HEK293 (cell line): ENCODE results near the gene ZBTB20.

Experiments
- CTCF ChIA-PET: fragments of 350-600 bp; formaldehyde crosslinking; extraction: SDS; loops from one replicate; lab custom pipeline; 2021; ENCODE audit warnings: antibody characterized with exemption; lab: Yijun Ruan, JAX
- POLR2A ChIA-PET: fragments of 300-600 bp; formaldehyde crosslinking; extraction: SDS; loops from one replicate; lab custom pipeline; 2020; ENCODE audit warnings: antibody characterized with exemption, inconsistent platforms; lab: Yijun Ruan, JAX
- H3K27ac ChIP-seq: fragments of 200-500 bp; sonication (Bioruptor generic); 2 replicates; pipeline ENCODE4 v1.5.1; 2014; ENCODE audit warnings: low read depth, low read length, control low read depth, inconsistent platforms; ENCODE audit errors: extremely low read depth
- H3K36me3 ChIP-seq, 2 experiments: fragments of 200-500 bp in 1 of 2; sonication (Bioruptor generic) in 1 of 2; 1 replicate in 1 of 2; 2 replicates in 1 of 2; pipeline ENCODE4 v1.5.1; 2014 to 2017; ENCODE audit warnings: inconsistent platforms in 2 of 2, low read length in 2 of 2; ENCODE audit not compliant: control insufficient read depth in 2 of 2, insufficient read depth in 1 of 2
- H3K4me1 ChIP-seq: fragments of 200-500 bp; sonication (Bioruptor generic); 2 replicates; pipeline ENCODE4 v1.5.1; 2014; ENCODE audit warnings: mild to moderate bottlenecking, low read length, inconsistent platforms; ENCODE audit not compliant: control insufficient read depth, insufficient read depth
- H3K4me3 ChIP-seq: 2 replicates; pipeline ENCODE4 v1.5.1; 2011; ENCODE audit warnings: low read depth, mild to moderate bottlenecking, control low read depth, low read length, moderate library complexity
- H3K9me3 ChIP-seq: fragments of 200-500 bp; sonication (Bioruptor generic); 2 replicates; pipeline ENCODE4 v1.5.1; 2014; ENCODE audit warnings: low read depth, low read length, inconsistent platforms; ENCODE audit not compliant: control insufficient read depth, insufficient read depth
- BCL11B ChIP-seq: fragments of 450-650 bp; formaldehyde crosslinking; IDR thresholded peaks from 2 replicates; pipeline ENCODE4 v1.5.1; 2016; ENCODE audit warnings: low read depth, missing biosample characterization, missing genetic modification characterization
- HIC1 ChIP-seq: fragments of 450-650 bp; formaldehyde crosslinking; IDR thresholded peaks from 2 replicates; pipeline ENCODE4 v1.5.1; 2016; ENCODE audit warnings: missing biosample characterization, missing genetic modification characterization
- REPIN1 ChIP-seq: fragments of 450-650 bp; formaldehyde crosslinking; IDR thresholded peaks from 2 replicates; pipeline ENCODE4 v1.5.1; 2017; ENCODE audit warnings: missing biosample characterization, missing genetic modification characterization, low read depth
- YY2 ChIP-seq: fragments of 450-650 bp; formaldehyde crosslinking; IDR thresholded peaks from 2 replicates; pipeline ENCODE4 v1.5.1; 2016; ENCODE audit warnings: missing biosample characterization, missing genetic modification characterization
- ZNF174 ChIP-seq: fragments of 450-650 bp; formaldehyde crosslinking; IDR thresholded peaks from 2 replicates; pipeline ENCODE4 v1.5.0; 2017; ENCODE audit warnings: missing biosample characterization, mild to moderate bottlenecking, missing genetic modification characterization
- ZNF2 ChIP-seq: fragments of 450-650 bp; formaldehyde crosslinking; IDR thresholded peaks from 2 replicates; pipeline ENCODE4 v1.5.1; 2016; ENCODE audit warnings: missing biosample characterization, missing genetic modification characterization
- ZNF514 ChIP-seq: fragments of 450-650 bp; formaldehyde crosslinking; IDR thresholded peaks from 2 replicates; pipeline ENCODE4 v1.5.1; 2016; ENCODE audit warnings: missing biosample characterization, missing genetic modification characterization
- ZNF560 ChIP-seq: fragments of 450-650 bp; formaldehyde crosslinking; IDR thresholded peaks from 2 replicates; pipeline ENCODE4 v1.5.1; 2017; ENCODE audit warnings: missing biosample characterization, missing genetic modification characterization, borderline replicate concordance
- ZNF777 ChIP-seq: fragments of 450-650 bp; formaldehyde crosslinking; IDR thresholded peaks from 2 replicates; pipeline ENCODE4 v1.5.1; 2017; ENCODE audit warnings: missing biosample characterization, missing genetic modification characterization, borderline replicate concordance
- ZSCAN23 ChIP-seq: fragments of 450-650 bp; formaldehyde crosslinking; IDR thresholded peaks from 2 replicates; pipeline ENCODE4 v1.5.1; 2016; ENCODE audit warnings: missing biosample characterization, missing genetic modification characterization
- TF ChIP-seq, protein P1 (sequence below): fragments of 450-650 bp; formaldehyde crosslinking; IDR thresholded peaks from 2 replicates; pipeline ENCODE4 v1.5.1; 2016; ENCODE audit warnings: missing biosample characterization, missing genetic modification characterization, borderline replicate concordance
- TF ChIP-seq, protein P2 (sequence below): fragments of 450-650 bp; formaldehyde crosslinking; conservative IDR thresholded peaks from 2 replicates; pipeline ENCODE4 v1.5.1; 2016; ENCODE audit warnings: low read depth, missing biosample characterization, missing genetic modification characterization

ZBTB20 gene

DNA sequence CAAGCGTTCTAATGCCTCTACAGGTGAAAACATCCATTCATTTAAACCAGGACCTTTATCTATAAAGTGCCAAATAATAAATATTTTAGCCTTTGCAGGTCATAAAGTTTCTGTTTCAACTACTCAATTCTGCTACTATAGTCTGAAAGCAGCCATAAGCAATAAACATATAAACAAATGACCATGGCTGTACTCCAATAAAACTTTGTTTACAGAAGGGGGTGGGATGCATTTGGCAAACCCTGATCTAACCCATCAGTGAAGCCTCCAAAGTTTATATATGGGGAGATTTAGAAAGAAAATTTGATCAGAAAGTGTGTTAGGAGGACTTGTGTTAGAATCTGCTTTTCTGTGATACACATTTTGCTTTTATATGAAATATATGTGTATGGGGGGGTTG, 161.3 kb downstream of the ZBTB20 start:
- no peaks in the 10 kb centered on the region for H3K36me3 ChIP-seq
- H3K27ac ChIP-seq, result no peak overlapping the region
- no peaks in the 10 kb centered on the region for H3K4me1 ChIP-seq
- ChIA-PET CTCF (interaction anchor here (0.7 kb wide), 1 partner anchor 1073 kb away, joined by 3 read pairs; no protein-coding TSS in a partner anchor), POLR2A (no interaction called here)
- H3K9me3 ChIP-seq, result no peaks in the 10 kb centered on the region
- no peak for TF ChIP-seq ZNF2 (tag by site-specific recombination)
- TF ChIP-seq REPIN1, result no peak
- TF ChIP-seq BCL11B (tag by site-specific recombination), result no peak
- no peak for TF ChIP-seq ZNF560 (tag by site-specific recombination)
- no peak for TF ChIP-seq ZNF174 (tag by site-specific recombination)
- TF ChIP-seq, protein P1, sequence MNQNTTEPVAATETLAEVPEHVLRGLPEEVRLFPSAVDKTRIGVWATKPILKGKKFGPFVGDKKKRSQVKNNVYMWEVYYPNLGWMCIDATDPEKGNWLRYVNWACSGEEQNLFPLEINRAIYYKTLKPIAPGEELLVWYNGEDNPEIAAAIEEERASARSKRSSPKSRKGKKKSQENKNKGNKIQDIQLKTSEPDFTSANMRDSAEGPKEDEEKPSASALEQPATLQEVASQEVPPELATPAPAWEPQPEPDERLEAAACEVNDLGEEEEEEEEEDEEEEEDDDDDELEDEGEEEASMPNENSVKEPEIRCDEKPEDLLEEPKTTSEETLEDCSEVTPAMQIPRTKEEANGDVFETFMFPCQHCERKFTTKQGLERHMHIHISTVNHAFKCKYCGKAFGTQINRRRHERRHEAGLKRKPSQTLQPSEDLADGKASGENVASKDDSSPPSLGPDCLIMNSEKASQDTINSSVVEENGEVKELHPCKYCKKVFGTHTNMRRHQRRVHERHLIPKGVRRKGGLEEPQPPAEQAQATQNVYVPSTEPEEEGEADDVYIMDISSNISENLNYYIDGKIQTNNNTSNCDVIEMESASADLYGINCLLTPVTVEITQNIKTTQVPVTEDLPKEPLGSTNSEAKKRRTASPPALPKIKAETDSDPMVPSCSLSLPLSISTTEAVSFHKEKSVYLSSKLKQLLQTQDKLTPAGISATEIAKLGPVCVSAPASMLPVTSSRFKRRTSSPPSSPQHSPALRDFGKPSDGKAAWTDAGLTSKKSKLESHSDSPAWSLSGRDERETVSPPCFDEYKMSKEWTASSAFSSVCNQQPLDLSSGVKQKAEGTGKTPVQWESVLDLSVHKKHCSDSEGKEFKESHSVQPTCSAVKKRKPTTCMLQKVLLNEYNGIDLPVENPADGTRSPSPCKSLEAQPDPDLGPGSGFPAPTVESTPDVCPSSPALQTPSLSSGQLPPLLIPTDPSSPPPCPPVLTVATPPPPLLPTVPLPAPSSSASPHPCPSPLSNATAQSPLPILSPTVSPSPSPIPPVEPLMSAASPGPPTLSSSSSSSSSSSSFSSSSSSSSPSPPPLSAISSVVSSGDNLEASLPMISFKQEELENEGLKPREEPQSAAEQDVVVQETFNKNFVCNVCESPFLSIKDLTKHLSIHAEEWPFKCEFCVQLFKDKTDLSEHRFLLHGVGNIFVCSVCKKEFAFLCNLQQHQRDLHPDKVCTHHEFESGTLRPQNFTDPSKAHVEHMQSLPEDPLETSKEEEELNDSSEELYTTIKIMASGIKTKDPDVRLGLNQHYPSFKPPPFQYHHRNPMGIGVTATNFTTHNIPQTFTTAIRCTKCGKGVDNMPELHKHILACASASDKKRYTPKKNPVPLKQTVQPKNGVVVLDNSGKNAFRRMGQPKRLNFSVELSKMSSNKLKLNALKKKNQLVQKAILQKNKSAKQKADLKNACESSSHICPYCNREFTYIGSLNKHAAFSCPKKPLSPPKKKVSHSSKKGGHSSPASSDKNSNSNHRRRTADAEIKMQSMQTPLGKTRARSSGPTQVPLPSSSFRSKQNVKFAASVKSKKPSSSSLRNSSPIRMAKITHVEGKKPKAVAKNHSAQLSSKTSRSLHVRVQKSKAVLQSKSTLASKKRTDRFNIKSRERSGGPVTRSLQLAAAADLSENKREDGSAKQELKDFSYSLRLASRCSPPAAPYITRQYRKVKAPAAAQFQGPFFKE (tag by site-specific recombination), result no peak
- TF ChIP-seq HIC1 (tag by site-specific recombination), result no peak
- TF ChIP-seq ZNF514 (tag by site-specific recombination), result no peak
- TF ChIP-seq ZNF777, result no peak
- TF ChIP-seq, all 188 proteins: peak for 0
- no peak overlapping the region for H3K4me3 ChIP-seq

- TF ChIP-seq YY2 (tag by site-specific recombination) (no peak), ZSCAN23 (tag by site-specific recombination) (no peak)
- TF ChIP-seq, protein P2, sequence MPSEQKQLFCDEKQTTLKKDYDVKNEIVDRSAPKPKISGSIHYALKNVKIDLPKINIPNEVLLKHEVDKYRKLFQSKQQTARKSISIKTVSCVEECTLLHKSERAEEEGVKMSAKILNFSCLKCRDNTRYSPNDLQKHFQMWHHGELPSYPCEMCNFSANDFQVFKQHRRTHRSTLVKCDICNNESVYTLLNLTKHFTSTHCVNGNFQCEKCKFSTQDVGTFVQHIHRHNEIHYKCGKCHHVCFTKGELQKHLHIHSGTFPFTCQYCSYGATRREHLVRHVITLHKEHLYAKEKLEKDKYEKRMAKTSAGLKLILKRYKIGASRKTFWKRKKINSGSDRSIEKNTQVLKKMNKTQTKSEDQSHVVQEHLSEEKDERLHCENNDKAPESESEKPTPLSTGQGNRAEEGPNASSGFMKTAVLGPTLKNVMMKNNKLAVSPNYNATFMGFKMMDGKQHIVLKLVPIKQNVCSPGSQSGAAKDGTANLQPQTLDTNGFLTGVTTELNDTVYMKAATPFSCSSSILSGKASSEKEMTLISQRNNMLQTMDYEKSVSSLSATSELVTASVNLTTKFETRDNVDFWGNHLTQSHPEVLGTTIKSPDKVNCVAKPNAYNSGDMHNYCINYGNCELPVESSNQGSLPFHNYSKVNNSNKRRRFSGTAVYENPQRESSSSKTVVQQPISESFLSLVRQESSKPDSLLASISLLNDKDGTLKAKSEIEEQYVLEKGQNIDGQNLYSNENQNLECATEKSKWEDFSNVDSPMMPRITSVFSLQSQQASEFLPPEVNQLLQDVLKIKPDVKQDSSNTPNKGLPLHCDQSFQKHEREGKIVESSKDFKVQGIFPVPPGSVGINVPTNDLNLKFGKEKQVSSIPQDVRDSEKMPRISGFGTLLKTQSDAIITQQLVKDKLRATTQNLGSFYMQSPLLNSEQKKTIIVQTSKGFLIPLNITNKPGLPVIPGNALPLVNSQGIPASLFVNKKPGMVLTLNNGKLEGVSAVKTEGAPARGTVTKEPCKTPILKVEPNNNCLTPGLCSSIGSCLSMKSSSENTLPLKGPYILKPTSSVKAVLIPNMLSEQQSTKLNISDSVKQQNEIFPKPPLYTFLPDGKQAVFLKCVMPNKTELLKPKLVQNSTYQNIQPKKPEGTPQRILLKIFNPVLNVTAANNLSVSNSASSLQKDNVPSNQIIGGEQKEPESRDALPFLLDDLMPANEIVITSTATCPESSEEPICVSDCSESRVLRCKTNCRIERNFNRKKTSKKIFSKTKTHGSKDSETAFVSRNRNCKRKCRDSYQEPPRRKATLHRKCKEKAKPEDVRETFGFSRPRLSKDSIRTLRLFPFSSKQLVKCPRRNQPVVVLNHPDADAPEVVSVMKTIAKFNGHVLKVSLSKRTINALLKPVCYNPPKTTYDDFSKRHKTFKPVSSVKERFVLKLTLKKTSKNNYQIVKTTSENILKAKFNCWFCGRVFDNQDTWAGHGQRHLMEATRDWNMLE (tag by site-specific recombination), result no peak
- Histone ChIP-seq H3K4me1 (no peaks in the 10 kb centered on the region), H3K36me3 (no peaks in the 10 kb centered on the region), H3K9me3 (no peaks in the 10 kb centered on the region), H3K4me3 (no peak overlapping the region), H3K27ac (no peak overlapping the region)
- ChIA-PET CTCF (no interaction called here), POLR2A (no interaction called here)
Observed at GRCh38 chr3:114983248-114983647, 163.8 kb downstream of the ZBTB20 start.
